Amniotic epithelial cell (primary cell): ENCODE results near the gene CBX8.
A peak's percentile ranks its signal among the peaks of the same experiment; 100 is the strongest.

Experiments used
- DNase-seq: peaks from one replicate; pipeline ENCODE4 v3.0.0-alpha.2; 2010; ENCODE audit warnings: low read depth

CBX8 gene

GRCh38 chr17:79750650-79751545 lies 46.0 kb downstream of the CBX8 start:
- no peak for DNase-seq

DNA sequence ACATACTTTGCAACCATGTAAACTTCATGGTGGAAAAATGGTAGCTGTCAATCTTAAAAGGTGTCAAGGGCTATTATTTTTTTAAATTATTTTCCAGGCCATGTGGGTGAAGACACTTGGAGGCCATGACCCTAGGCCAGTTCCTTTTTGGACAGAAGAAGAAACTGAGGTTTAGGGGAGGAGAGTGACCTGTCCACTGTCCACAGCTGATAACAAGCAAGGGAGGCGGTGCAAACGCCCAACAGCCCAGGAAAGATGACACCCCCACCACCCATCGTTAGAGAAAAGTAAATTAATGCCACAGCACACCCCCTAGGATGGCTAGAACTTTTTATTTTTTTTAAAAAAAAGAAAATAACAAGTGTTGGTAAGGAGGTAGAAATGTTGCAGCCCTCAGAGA lies 46.9 kb downstream of the CBX8 start:
- no peak for DNase-seq

DNA sequence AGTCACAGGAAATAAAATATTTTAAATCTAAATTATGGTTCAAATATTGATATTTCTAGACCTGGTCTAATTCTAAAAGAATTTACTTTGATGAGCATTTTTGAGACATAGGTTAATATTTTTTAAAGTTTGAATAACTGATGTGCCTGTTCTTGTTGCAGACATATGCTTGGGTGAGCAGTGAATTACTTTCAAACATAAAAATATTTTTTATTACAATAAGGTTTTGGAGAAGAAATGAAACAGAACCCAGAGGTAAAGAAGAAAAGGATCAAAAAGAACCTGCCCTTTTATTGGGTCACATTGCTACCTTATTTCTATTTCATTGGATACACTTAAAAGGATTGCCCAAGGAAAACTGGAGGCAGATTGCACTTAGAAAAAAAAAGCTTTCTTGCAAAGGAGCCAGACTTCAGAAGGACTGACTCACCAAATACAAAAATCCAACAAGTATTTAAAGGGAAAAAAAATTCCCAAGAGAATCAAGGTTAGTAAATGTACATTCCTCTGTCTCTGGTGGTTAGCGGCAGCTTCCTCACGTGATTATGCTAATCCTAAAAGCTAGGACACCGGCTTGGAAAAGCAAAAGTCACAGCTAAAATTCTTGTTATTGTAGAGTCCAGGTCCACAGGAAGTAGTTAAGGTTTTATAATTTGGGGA lies 47.6 kb downstream of the CBX8 start:
- DNase-seq, result peak; percentile 83

DNA sequence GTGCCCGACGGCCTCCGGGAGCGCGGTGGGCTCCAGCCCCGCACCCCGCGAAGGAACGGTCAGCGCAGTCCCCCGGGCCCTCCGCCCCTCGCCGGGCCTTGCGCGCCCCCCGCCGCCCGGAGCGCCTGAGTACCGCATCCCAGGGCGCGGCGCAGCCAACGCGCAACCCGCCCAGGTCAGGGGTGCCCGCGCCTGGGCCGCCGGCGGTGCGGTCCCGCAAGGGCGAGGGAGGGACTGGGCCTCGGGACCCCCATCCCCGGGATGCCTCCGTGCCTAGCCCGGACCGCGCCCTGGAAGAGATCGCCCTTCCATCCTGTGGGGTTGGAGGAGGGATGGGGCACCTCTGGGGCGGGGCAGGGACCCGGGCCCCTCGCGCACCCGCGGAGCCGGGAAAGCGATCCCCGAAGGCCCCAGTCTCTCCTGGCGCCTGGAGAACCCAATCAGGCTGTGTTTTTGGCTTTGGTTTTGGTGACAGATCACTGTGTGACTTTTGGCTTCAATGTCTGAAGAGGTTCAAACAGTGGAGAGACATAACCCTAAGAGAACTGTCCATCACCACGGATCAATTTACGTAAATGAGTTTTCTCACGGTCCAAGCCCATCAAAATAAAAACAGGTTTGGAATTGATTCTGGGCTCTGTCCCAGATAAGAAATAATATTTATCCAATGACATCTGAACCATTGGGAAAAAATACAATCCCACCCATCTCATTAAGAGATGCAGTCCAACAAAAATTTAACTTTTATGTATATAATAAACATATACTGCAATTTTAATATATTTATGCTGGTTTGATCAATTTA lies 48.4 kb downstream of the CBX8 start:
- DNase-seq, result no peak

GRCh38 chr17:79747508-79748294 lies 49.2 kb downstream of the CBX8 start:
- no peak for DNase-seq

- DNase-seq, result no peak
Observed at GRCh38 chr17:79746889-79747507, 49.9 kb downstream of the CBX8 start.

GRCh38 chr17:79745641-79746105 lies 51.2 kb downstream of the CBX8 start:
- no peak for DNase-seq

- DNase-seq, result no peak
Observed at GRCh38 chr17:79743614-79744013, 53.3 kb downstream of the CBX8 start.

DNA sequence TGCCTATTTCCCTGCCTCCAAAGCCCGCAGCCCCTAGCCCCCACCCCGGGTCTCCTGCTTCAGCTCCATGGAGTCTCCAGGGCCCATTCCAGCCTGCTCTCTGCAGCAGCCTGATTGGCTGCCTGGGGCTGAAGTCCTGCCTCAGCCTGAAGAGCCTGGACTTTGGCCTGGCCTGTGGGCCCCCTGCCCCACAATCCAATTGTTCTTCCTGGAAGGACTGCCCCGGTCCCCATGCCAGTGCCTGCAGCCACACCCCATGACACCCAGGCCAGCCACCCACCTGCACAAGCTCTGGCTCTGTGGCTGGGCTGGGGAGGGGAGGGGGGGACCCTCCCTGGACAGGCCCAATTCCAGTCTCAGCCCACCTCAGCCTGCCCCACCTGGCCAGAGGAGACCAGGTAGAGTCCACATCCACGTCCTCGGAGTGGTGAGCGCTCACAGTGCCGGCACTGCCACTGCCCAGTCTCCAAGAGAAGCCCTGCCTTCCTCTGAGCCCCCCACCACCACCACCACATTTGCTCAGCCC lies 53.9 kb downstream of the CBX8 start:
- DNase-seq, result no peak

GRCh38 chr17:79742589-79742918 lies 54.3 kb downstream of the CBX8 start:
- no peak for DNase-seq
